Suprapubic skin (tissue), 3 donors: ENCODE results near the gene ADAMTS3.

Experiments used
- CTCF ChIP-seq, 2 donors: fragments of 200-600 bp in 1 of 2; fragments of 450-650 bp in 1 of 2; sonication (generic) in 1 of 2; IDR thresholded peaks; one replicate each; pipeline ENCODE4 v1.5.1; 2016 to 2019; ENCODE audit warnings: antibody characterized with exemption in 2 of 2, mild to moderate bottlenecking in 1 of 2, moderate library complexity in 1 of 2
- EP300 ChIP-seq: sonication (generic); formaldehyde crosslinking; IDR thresholded peaks from one replicate; pipeline ENCODE4 v1.6.1; 2017; ENCODE audit warnings: antibody characterized with exemption
- POLR2A ChIP-seq, 2 donors: fragments of 450-650 bp; IDR thresholded peaks; one replicate each; pipeline ENCODE4 v1.6.1; 2017; ENCODE audit warnings: antibody characterized with exemption in 2 of 2, mild to moderate bottlenecking in 2 of 2, moderate library complexity in 2 of 2

DNA sequence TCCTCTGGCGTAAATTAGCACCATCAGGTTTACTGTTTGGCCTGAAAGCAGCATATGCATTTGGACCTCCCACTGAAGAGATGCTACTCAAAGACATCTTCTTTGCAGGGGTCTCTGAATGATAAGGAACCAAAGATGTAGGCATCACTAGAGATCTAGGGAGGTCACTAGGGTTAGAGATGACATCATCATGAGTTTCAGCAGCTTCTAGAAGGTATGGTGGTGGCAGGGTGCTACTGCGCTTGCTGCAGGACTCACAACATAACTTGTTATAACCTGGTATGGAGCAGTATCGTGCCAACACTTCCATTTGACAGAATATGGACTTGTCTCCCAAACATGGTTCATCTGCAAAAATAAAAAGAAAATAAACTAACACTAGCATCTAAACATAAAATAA lies 285.7 kb downstream of the ADAMTS3 start:
- TF ChIP-seq CTCF (IDR thresholded peaks at IDR 0.05) (no peak), POLR2A (IDR thresholded peaks at IDR 0.05) (no peak), EP300 (no peak)
